Measurements from ENCODE around the gene PTPA. TPM values are rescaled to one million over a fixed set of nuclear protein-coding genes. Genes with fewer than 3 reads are reported as not detected.

Gene PTPA
- total RNA-seq, 1 experiment from 2014 or later = 182 TPM

- ChIA-PET POLR2A (ENCODE audit: unreplicated experiment) (interaction anchor here (0.6 to 0.7 kb wide), 3 partner anchors 34 to 314 kb away, joined by 5 to 19 read pairs (median 7); no protein-coding TSS in a partner anchor), CTCF (interaction anchor here (0.6 kb wide), 1 partner anchor 155 kb away, joined by 3 read pairs; no protein-coding TSS in a partner anchor)
- Histone ChIP-seq H3K27ac (no peak overlapping the region), H3K4me1 (replicated peaks; ENCODE audit: insufficient read depth) (peaks cover 16% of the 10 kb centered on the region), H3F3A (ENCODE audit: insufficient read depth, low read depth) (peaks cover 18% of the 10 kb centered on the region; the same call in 1 of the 2 replicates), H3K27me3 (ENCODE audit: insufficient read depth, low read depth) (no peaks in the 10 kb centered on the region), H3K9me3 (ENCODE audit: insufficient read depth, low read depth) (no peaks in the 10 kb centered on the region), H3K79me2 (ENCODE audit: low read depth) (peaks cover 2% of the 10 kb centered on the region), H4K20me1 (ENCODE audit: insufficient read depth) (no peaks in the 10 kb centered on the region), H2AFZ (no peak overlapping the region), H3K9me2 (ENCODE audit: insufficient read depth) (no peaks in the 10 kb centered on the region), H3K4me2 (no peak overlapping the region), H3K36me3 (ENCODE audit: low read depth) (no peaks in the 10 kb centered on the region), H3K4me3 (no peak overlapping the region)
- intact Hi-C loops (cut with micrococcal nuclease; ENCODE audit: unreplicated experiment) = no loop called here
- no peak for DNase-seq
- TF ChIP-seq CTCF (conservative IDR thresholded peaks at IDR 0.05) (peak; percentile 39; the same call in 1 of the 2 replicates), EZH2 (IDR thresholded peaks at IDR 0.05; ENCODE audit: low read depth) (no peak)
- BruUV-seq (replicated peaks) = no TSS peak
These were observed 71.6 kb downstream of the PTPA start for GRCh38 chr9:129182625-129183494.

GRCh38 chr9:129183495-129184218 lies 72.4 kb downstream of the PTPA start:
- no peak overlapping the region for H3K27ac ChIP-seq
- no peaks in the 10 kb centered on the region for H3K9me2 ChIP-seq (ENCODE audit: insufficient read depth)
- H3F3A ChIP-seq (ENCODE audit: insufficient read depth, low read depth) = peaks cover 18% of the 10 kb centered on the region; the same call in 1 of the 2 replicates
- peaks cover 15% of the 10 kb centered on the region for H3K4me1 ChIP-seq (replicated peaks; ENCODE audit: insufficient read depth)
- no peak overlapping the region for H3K4me3 ChIP-seq
- H2AFZ ChIP-seq = no peak overlapping the region
- no peaks in the 10 kb centered on the region for H3K27me3 ChIP-seq (ENCODE audit: insufficient read depth, low read depth)
- no peaks in the 10 kb centered on the region for H4K20me1 ChIP-seq (ENCODE audit: insufficient read depth)
- intact Hi-C loops (cut with micrococcal nuclease; ENCODE audit: unreplicated experiment) = no loop called here
- H3K36me3 ChIP-seq (ENCODE audit: low read depth) = no peaks in the 10 kb centered on the region
- BruUV-seq (replicated peaks) = no TSS peak
- H3K9me3 ChIP-seq (ENCODE audit: insufficient read depth, low read depth) = no peaks in the 10 kb centered on the region
- no peak overlapping the region for H3K4me2 ChIP-seq
- no peak for DNase-seq
- ChIA-PET CTCF (interaction anchor here (0.6 kb wide), 1 partner anchor 154 kb away, joined by 3 read pairs; no protein-coding TSS in a partner anchor), POLR2A (ENCODE audit: unreplicated experiment) (interaction anchor here (0.6 to 1.1 kb wide), 6 partner anchors 8 to 734 kb away, joined by 3 to 19 read pairs (median 6); no protein-coding TSS in a partner anchor)
- no peaks in the 10 kb centered on the region for H3K79me2 ChIP-seq (ENCODE audit: low read depth)
- TF ChIP-seq CTCF (conservative IDR thresholded peaks at IDR 0.05) (no peak), EZH2 (IDR thresholded peaks at IDR 0.05; ENCODE audit: low read depth) (no peak)

- no peak for DNase-seq
- no peaks in the 10 kb centered on the region for H3K79me2 ChIP-seq (ENCODE audit: low read depth)
- H3K4me1 ChIP-seq (replicated peaks; ENCODE audit: insufficient read depth) = peaks cover 10% of the 10 kb centered on the region
- H3K27me3 ChIP-seq (ENCODE audit: insufficient read depth, low read depth) = no peaks in the 10 kb centered on the region
- no peaks in the 10 kb centered on the region for H3K36me3 ChIP-seq (ENCODE audit: low read depth)
- TF ChIP-seq EZH2 (IDR thresholded peaks at IDR 0.05; ENCODE audit: low read depth) (no peak), CTCF (conservative IDR thresholded peaks at IDR 0.05) (no peak)
- intact Hi-C loops (cut with micrococcal nuclease; ENCODE audit: unreplicated experiment) = no loop called here
- H3F3A ChIP-seq (ENCODE audit: insufficient read depth, low read depth) = peaks cover 18% of the 10 kb centered on the region; the same call in 1 of the 2 replicates
- no peaks in the 10 kb centered on the region for H3K9me2 ChIP-seq (ENCODE audit: insufficient read depth)
- ChIA-PET POLR2A (ENCODE audit: unreplicated experiment) (interaction anchor here (0.6 to 1.1 kb wide), 4 partner anchors 9 to 734 kb away, joined by 3 to 7 read pairs (median 4); no protein-coding TSS in a partner anchor), CTCF (no interaction called here)
- no peak overlapping the region for H3K4me2 ChIP-seq
- H4K20me1 ChIP-seq (ENCODE audit: insufficient read depth) = no peaks in the 10 kb centered on the region
- no peaks in the 10 kb centered on the region for H3K9me3 ChIP-seq (ENCODE audit: insufficient read depth, low read depth)
- no peak overlapping the region for H3K4me3 ChIP-seq
- H3K27ac ChIP-seq = no peak overlapping the region
- H2AFZ ChIP-seq = no peak overlapping the region
- no TSS peak for BruUV-seq (replicated peaks)
These were observed 73.0 kb downstream of the PTPA start for GRCh38 chr9:129184219-129184524.

All from PC-9 (cell line).